ENCODE results near the gene PARD3. TPM values are rescaled to one million over a fixed set of nuclear protein-coding genes. Genes with fewer than 3 reads are reported as not detected.
"Not testable (repeated sequence)": the region's sequence is repeated elsewhere in the genome, so short reads cannot be mapped to it uniquely, and the experiment has no call there.

The PARD3 gene
- polyA plus RNA-seq, 5 donors = 38.0 to 53.5 (median 46.6) TPM

GRCh38 chr10:34268410-34268809 lies 546.7 kb downstream of the PARD3 start:
- DNase-seq = not testable (repeated sequence)

GRCh38 chr10:34262985-34263384 lies 552.1 kb downstream of the PARD3 start:
- no peak for DNase-seq

GRCh38 chr10:34260904-34261303 lies 554.2 kb downstream of the PARD3 start:
- no peak for DNase-seq

- no peak for DNase-seq
Observed at GRCh38 chr10:34256216-34256615, 558.9 kb downstream of the PARD3 start.

- no peak for DNase-seq
Observed at GRCh38 chr10:34255035-34255434, 560.1 kb downstream of the PARD3 start.

- no peak for DNase-seq
Observed at GRCh38 chr10:34254596-34254995, 560.5 kb downstream of the PARD3 start.

- no peak for DNase-seq
Observed at GRCh38 chr10:34252111-34252510, 563.0 kb downstream of the PARD3 start.

GRCh38 chr10:34251177-34251576 lies 563.9 kb downstream of the PARD3 start:
- no peak for DNase-seq

GRCh38 chr10:34250722-34251121 lies 564.4 kb downstream of the PARD3 start:
- DNase-seq = no peak

- DNase-seq = no peak
Observed at GRCh38 chr10:34249634-34250033, 565.5 kb downstream of the PARD3 start.

GRCh38 chr10:34247560-34247959 lies 567.5 kb downstream of the PARD3 start:
- DNase-seq = no peak

GRCh38 chr10:34244756-34245484 lies 570.2 kb downstream of the PARD3 start:
- no peak for DNase-seq

GRCh38 chr10:34241226-34242000 lies 573.7 kb downstream of the PARD3 start:
- no peak for DNase-seq

- no peak for DNase-seq
Observed at GRCh38 chr10:34240039-34240438, 575.1 kb downstream of the PARD3 start.

GRCh38 chr10:34237898-34238455 lies 577.1 kb downstream of the PARD3 start:
- no peak for DNase-seq

- DNase-seq = no peak
Observed at GRCh38 chr10:34236931-34237330, 578.2 kb downstream of the PARD3 start.

GRCh38 chr10:34235164-34235832 lies 579.8 kb downstream of the PARD3 start:
- DNase-seq = no peak

GRCh38 chr10:34232481-34232880 lies 582.6 kb downstream of the PARD3 start:
- no peak for DNase-seq

- DNase-seq = no peak
Observed at GRCh38 chr10:34231441-34232180, 583.5 kb downstream of the PARD3 start.

- no peak for DNase-seq
Observed at GRCh38 chr10:34229917-34230316, 585.2 kb downstream of the PARD3 start.

GRCh38 chr10:34228066-34228465 lies 587.0 kb downstream of the PARD3 start:
- no peak for DNase-seq

GRCh38 chr10:34224639-34225038 lies 590.5 kb downstream of the PARD3 start:
- no peak for DNase-seq
